Skin epidermis (tissue), 12 donors: ENCODE results near the gene PSMG1.

Experiments
- H3K27ac ChIP-seq, 21 experiments: fragments of 200-600 bp; sonication (generic) in 11 of 21; one replicate each; pipeline ENCODE4 v1.5.0; 2020; ENCODE audit warnings: mild to moderate bottlenecking in 3 of 21, inconsistent platforms in 2 of 21, moderate library complexity in 2 of 21
- H3K4me3 ChIP-seq, 7 experiments: fragments of 200-600 bp; sonication (generic) in 2 of 7; one replicate each; pipeline ENCODE4 v1.5.0; 2020; ENCODE audit warnings: inconsistent platforms in 2 of 7, mild to moderate bottlenecking in 2 of 7, moderate library complexity in 1 of 7

Gene PSMG1

GRCh38 chr21:39189857-39190604 lies 6.8 kb upstream of the PSMG1 start:
- Histone ChIP-seq H3K4me3 (no peak overlapping the region), H3K27ac (no peak overlapping the region)

GRCh38 chr21:39188521-39189139 lies 5.4 kb upstream of the PSMG1 start:
- no peak overlapping the region for H3K4me3 ChIP-seq
- peak overlapping the region in 3 of 21 experiments; percentile 13 to 51 (median 20) for H3K27ac ChIP-seq

GRCh38 chr21:39187141-39187540 lies 3.9 kb upstream of the PSMG1 start:
- no peak overlapping the region for H3K4me3 ChIP-seq
- peak overlapping the region in 2 of 21 experiments; percentile 13 to 34 for H3K27ac ChIP-seq

- Histone ChIP-seq H3K27ac (peak overlapping the region in 3 of 21 experiments; percentile 13 to 34 (median 26)), H3K4me3 (no peak overlapping the region)
Measured at GRCh38 chr21:39186676-39187075, 3.4 kb upstream of the PSMG1 start.

- Histone ChIP-seq H3K27ac (no peak overlapping the region), H3K4me3 (no peak overlapping the region)
Measured at GRCh38 chr21:39185157-39185556, 1.9 kb upstream of the PSMG1 start.

GRCh38 chr21:39184050-39184980 lies 1.1 kb upstream of the PSMG1 start:
- H3K27ac ChIP-seq, result peak overlapping the region in 20 of 21 experiments; percentile 77 to 97 (median 90)
- H3K4me3 ChIP-seq, result peak overlapping the region; percentile 54 to 94 (median 85)

GRCh38 chr21:39182484-39183271 lies 573 bp downstream of the PSMG1 start:
- peak overlapping the region; percentile 49 to 97 (median 90) for H3K27ac ChIP-seq

GRCh38 chr21:39182016-39182415 lies 1.2 kb downstream of the PSMG1 start:
- peak overlapping the region; percentile 54 to 94 (median 85) for H3K4me3 ChIP-seq
- H3K27ac ChIP-seq, result peak overlapping the region in 4 of 21 experiments; percentile 87 to 94 (median 90)

More at GRCh38 chr21:39182484-39183271, 573 bp downstream of the PSMG1 start:
- H3K4me3 ChIP-seq, result peak overlapping the region; percentile 54 to 94 (median 85)

GRCh38 chr21:39181205-39181818 lies 1.9 kb downstream of the PSMG1 start:
- H3K27ac ChIP-seq, result no peak overlapping the region
- no peak overlapping the region for H3K4me3 ChIP-seq

- no peak overlapping the region for H3K4me3 ChIP-seq
Measured at GRCh38 chr21:39180429-39181019, 2.7 kb downstream of the PSMG1 start.

GRCh38 chr21:39178421-39178820 lies 4.8 kb downstream of the PSMG1 start:
- H3K4me3 ChIP-seq, result no peak overlapping the region
- H3K27ac ChIP-seq, result no peak overlapping the region

More at GRCh38 chr21:39180429-39181019, 2.7 kb downstream of the PSMG1 start:
- H3K27ac ChIP-seq, result no peak overlapping the region

- Histone ChIP-seq H3K27ac (no peak overlapping the region), H3K4me3 (no peak overlapping the region)
Measured at GRCh38 chr21:39176271-39176709, 7.0 kb downstream of the PSMG1 start.

GRCh38 chr21:39175665-39176064 lies 7.6 kb downstream of the PSMG1 start:
- Histone ChIP-seq H3K27ac (no peak overlapping the region), H3K4me3 (no peak overlapping the region)

GRCh38 chr21:39175154-39175553 lies 8.1 kb downstream of the PSMG1 start:
- Histone ChIP-seq H3K4me3 (no peak overlapping the region), H3K27ac (no peak overlapping the region)

- no peak overlapping the region for H3K4me3 ChIP-seq
- no peak overlapping the region for H3K27ac ChIP-seq
Measured at GRCh38 chr21:39173716-39174680, 9.3 kb downstream of the PSMG1 start.

- Histone ChIP-seq H3K27ac (no peak overlapping the region), H3K4me3 (no peak overlapping the region)
Measured at GRCh38 chr21:39169906-39170305, 13.3 kb downstream of the PSMG1 start.

GRCh38 chr21:39168800-39169199 lies 14.5 kb downstream of the PSMG1 start:
- no peak overlapping the region for H3K4me3 ChIP-seq
- H3K27ac ChIP-seq, result no peak overlapping the region
